H1 (cell line): ENCODE measurements around the gene CRYBB1. TPM values are rescaled to one million over a fixed set of nuclear protein-coding genes. Genes with fewer than 3 reads are reported as not detected.

Experiments used
- CTCF ChIA-PET: fragments of 300-600 bp; sonication (Branson Sonifier 250); formaldehyde crosslinking; loops from one replicate; lab custom pipeline; 2021; ENCODE audit not compliant: partially characterized antibody; lab: Charles Lee
- POLR2A ChIA-PET: fragments of 300-600 bp; sonication (Branson Sonifier 250); formaldehyde crosslinking; loops from one replicate; lab custom pipeline; 2021; ENCODE audit warnings: inconsistent platforms; ENCODE audit not compliant: partially characterized antibody; lab: Charles Lee
- DNase-seq, 2 experiments: peaks; one replicate each; pipeline versions ENCODE4 v3.0.0 to v3.0.0-alpha.2; 2010 to 2022; ENCODE audit warnings: low spot score in 2 of 2, low read depth in 1 of 2, mixed read lengths in 1 of 2
- FAIRE-seq: peaks from 2 replicates; lab custom pipeline; 2011; peaks lifted over from hg19 to GRCh38; lab: Jason Lieb, UNC
- H2AFZ ChIP-seq: 2 replicates; pipeline ENCODE4 v1.8.1; 2012; ENCODE audit warnings: low read length, inconsistent platforms
- H2AK5ac ChIP-seq: 2 replicates; pipeline ENCODE4 v1.6.1; 2013; ENCODE audit warnings: low read depth, low read length
- H2BK120ac ChIP-seq: replicated peaks from 2 replicates; pipeline ENCODE3; 2013; ENCODE audit warnings: low read depth, low read length, inconsistent platforms
- H2BK12ac ChIP-seq: 2 replicates; pipeline ENCODE4 v1.6.1; 2013; ENCODE audit warnings: low read depth, low read length
- H2BK15ac ChIP-seq: 2 replicates; pipeline ENCODE4 v1.6.1; 2013; ENCODE audit warnings: low read length
- H2BK20ac ChIP-seq: 2 replicates; pipeline ENCODE4 v1.6.1; 2013; ENCODE audit warnings: low read length
- H2BK5ac ChIP-seq: 2 replicates; pipeline ENCODE4 v1.6.1; 2013; ENCODE audit warnings: low read depth, low read length
- H3K14ac ChIP-seq: 2 replicates; pipeline ENCODE4 v1.6.1; 2013; ENCODE audit warnings: inconsistent platforms; ENCODE audit not compliant: insufficient read length
- H3K18ac ChIP-seq: 2 replicates; pipeline ENCODE4 v1.6.1; 2013; ENCODE audit warnings: low read length; ENCODE audit errors: extremely low read depth
- H3K23ac ChIP-seq: 2 replicates; pipeline ENCODE4 v1.6.1; 2013; ENCODE audit warnings: inconsistent platforms; ENCODE audit not compliant: insufficient read length
- H3K23me2 ChIP-seq: 2 replicates; pipeline ENCODE4 v1.6.1; 2013; ENCODE audit warnings: low read depth, low read length
- H3K27ac ChIP-seq: 2 replicates; pipeline ENCODE4 v1.6.1; 2011; ENCODE audit warnings: low read depth, low read length, inconsistent platforms
- H3K27me3 ChIP-seq, 4 experiments: replicated peaks in 1 of 4; 1 replicate in 1 of 4; 2 replicates in 3 of 4; pipeline versions ENCODE4 v1.6.1 to v1.8.1; 2011 to 2013; ENCODE audit warnings: low read length in 3 of 4, mild to moderate bottlenecking in 3 of 4, inconsistent platforms in 2 of 4, mixed read lengths in 2 of 4, moderate library complexity in 1 of 4; ENCODE audit not compliant: control insufficient read depth in 3 of 4, insufficient read depth in 3 of 4; ENCODE audit errors: extremely low read depth in 1 of 4
- H3K36me3 ChIP-seq, 4 experiments: 2 replicates each; pipeline versions ENCODE4 v1.6.1 to v1.8.1; 2011 to 2013; ENCODE audit warnings: mild to moderate bottlenecking in 4 of 4, low read length in 3 of 4, moderate library complexity in 2 of 4, control low read depth in 1 of 4, inconsistent platforms in 1 of 4; ENCODE audit not compliant: insufficient read depth in 4 of 4, control insufficient read depth in 2 of 4
- H3K4ac ChIP-seq: replicated peaks from 2 replicates; pipeline ENCODE3; 2013; ENCODE audit warnings: low read length, low read depth, mixed read lengths, inconsistent platforms; ENCODE audit not compliant: insufficient read length
- H3K4me1 ChIP-seq, 4 experiments: replicated peaks in 1 of 4; 1 replicate in 1 of 4; 2 replicates in 3 of 4; pipeline versions ENCODE4 v1.6.1 to v1.8.1; 2011 to 2013; ENCODE audit warnings: low read length in 3 of 4, inconsistent platforms in 2 of 4, mixed read lengths in 1 of 4; ENCODE audit not compliant: insufficient read depth in 4 of 4, control insufficient read depth in 3 of 4
- H3K4me2 ChIP-seq, 2 experiments: 2 replicates each; pipeline versions ENCODE4 v1.6.1 to v1.8.1; 2011 to 2013; ENCODE audit warnings: low read depth in 2 of 2, low read length in 2 of 2, control low read depth in 1 of 2, inconsistent platforms in 1 of 2, mild to moderate bottlenecking in 1 of 2; ENCODE audit not compliant: insufficient read depth in 1 of 2
- H3K4me3 ChIP-seq, 4 experiments: fragments of 200-600, 300-600 bp in 1 of 4; sonication (generic), shearing (Covaris generic), sonication (Bioruptor Twin) in 1 of 4; 2 replicates each; pipeline versions ENCODE4 v1.5.1 to v1.8.1; 2011 to 2016; ENCODE audit warnings: low read length in 4 of 4, low read depth in 3 of 4, control low read depth in 2 of 4, inconsistent platforms in 2 of 4, mild to moderate bottlenecking in 2 of 4, mixed read lengths in 1 of 4, moderate library complexity in 1 of 4; ENCODE audit not compliant: insufficient read depth in 2 of 4; ENCODE audit errors: extremely low read depth in 1 of 4
- H3K56ac ChIP-seq: replicated peaks from 2 replicates; pipeline ENCODE3; 2013; ENCODE audit warnings: low read depth, mild to moderate bottlenecking, mixed read lengths, low read length, inconsistent platforms; ENCODE audit not compliant: insufficient read length
- H3K79me1 ChIP-seq: 2 replicates; pipeline ENCODE4 v1.6.1; 2013; ENCODE audit warnings: low read depth, low read length, control low read depth
- H3K79me2 ChIP-seq, 2 experiments: 2 replicates each; pipeline versions ENCODE4 v1.6.1 to v1.8.1; 2012 to 2013; ENCODE audit warnings: low read length in 2 of 2, mild to moderate bottlenecking in 2 of 2, inconsistent platforms in 1 of 2; ENCODE audit not compliant: insufficient read depth in 2 of 2, control insufficient read depth in 1 of 2
- H3K9ac ChIP-seq, 4 experiments: replicated peaks in 1 of 4; 1 replicate in 1 of 4; 2 replicates in 3 of 4; pipeline versions ENCODE4 v1.6.1 to v1.8.1; 2011 to 2013; ENCODE audit warnings: low read depth in 3 of 4, low read length in 3 of 4, control low read depth in 2 of 4, mild to moderate bottlenecking in 2 of 4, moderate library complexity in 2 of 4, inconsistent platforms in 1 of 4; ENCODE audit errors: extremely low read depth in 1 of 4
- H3K9me3 ChIP-seq, 2 experiments: 2 replicates each; pipeline versions ENCODE4 v1.6.1 to v1.8.1; 2012 to 2013; ENCODE audit warnings: mild to moderate bottlenecking in 2 of 2, moderate library complexity in 2 of 2, control low read depth in 1 of 2, inconsistent platforms in 1 of 2, low read depth in 1 of 2, low read length in 1 of 2, mixed read lengths in 1 of 2; ENCODE audit not compliant: insufficient read depth in 2 of 2
- H4K20me1 ChIP-seq, 2 experiments: replicated peaks in 1 of 2; 2 replicates each; pipeline versions ENCODE3 to v1.8.1; 2011 to 2013; ENCODE audit warnings: inconsistent platforms in 2 of 2, low read length in 2 of 2, mild to moderate bottlenecking in 1 of 2; ENCODE audit not compliant: insufficient read depth in 2 of 2, control insufficient read depth in 1 of 2
- H4K5ac ChIP-seq: 2 replicates; pipeline ENCODE4 v1.6.1; 2013; ENCODE audit warnings: low read length, low read depth, mixed read lengths, inconsistent platforms; ENCODE audit not compliant: insufficient read length
- H4K8ac ChIP-seq: 2 replicates; pipeline ENCODE4 v1.8.0; 2013; ENCODE audit warnings: mild to moderate bottlenecking, moderate library complexity, low read length, inconsistent platforms; ENCODE audit not compliant: insufficient read depth; ENCODE audit errors: extremely low read depth
- H4K91ac ChIP-seq: replicated peaks from 2 replicates; pipeline ENCODE3; 2013; ENCODE audit warnings: low read length, mixed read lengths, inconsistent platforms; ENCODE audit not compliant: insufficient read length
- CTCF ChIP-seq, 3 experiments: IDR thresholded peaks; 1 replicate in 2 of 3; 2 replicates in 1 of 3; pipeline versions ENCODE4 v1.5.1 to v1.6.1; 2011; ENCODE audit warnings: low read length in 3 of 3, mild to moderate bottlenecking in 3 of 3, inconsistent platforms in 2 of 3, low read depth in 1 of 3, moderate library complexity in 1 of 3; ENCODE audit not compliant: insufficient read depth in 1 of 3; ENCODE audit errors: control extremely low read depth in 1 of 3
- RAD21 ChIP-seq, 2 experiments: IDR thresholded peaks in 1 of 2; conservative IDR thresholded peaks in 1 of 2; 2 replicates each; pipeline ENCODE4 v1.6.1; 2011; ENCODE audit warnings: low read depth in 2 of 2, low read length in 2 of 2, improper control_type of control experiment in 1 of 2, inconsistent platforms in 1 of 2, mild to moderate bottlenecking in 1 of 2, moderate library complexity in 1 of 2
- SP2 ChIP-seq: IDR thresholded peaks from 2 replicates; pipeline ENCODE4 v1.6.1; 2012; ENCODE audit warnings: mild to moderate bottlenecking, low read length, inconsistent platforms
- WGBS, 2 experiments: shearing (Covaris generic) in 1 of 2; methylation state at CpG; one replicate each; pipeline versions ENCODE4 v1.1.6 to v1.1.7; 2013 to 2015; ENCODE audit warnings: low lambda C conversion rate in 2 of 2, mixed read lengths in 2 of 2, inconsistent platforms in 1 of 2, low coverage in 1 of 2, missing lambda C conversion rate in 1 of 2; ENCODE audit not compliant: insufficient replicate concordance in 2 of 2, insufficient coverage in 1 of 2, insufficient read length in 1 of 2; ENCODE audit errors: extremely low coverage in 1 of 2, missing lambda C conversion rate in 1 of 2; 5-methylcytosine and 5-hydroxymethylcytosine counted together
- polyA plus RNA-seq, 7 experiments: library from polyadenylated mRNA; depleted of rRNA in 3 of 7; stranded (reverse) in 5 of 7; unstranded in 2 of 7; fragments of >200 nt in 5 of 7; fragments of 200-250 nt in 2 of 7; gene quantifications; 1 replicate in 5 of 7; 2 replicates in 1 of 7; 4 replicates in 1 of 7; pipeline versions ENCODE4 v1.2.1 to v1.2.3, GENCODE V29; 2011 to 2013; ENCODE audit warnings: missing spikeins in 2 of 7, mixed read lengths in 2 of 7
- total RNA-seq: library from RNA; stranded (reverse); fragmentation: NEBNext Ultra II Directional; extraction: Animal tissue kit (Norgen Biotek cat#: 25700); gene quantifications from 2 replicates; pipeline ENCODE4 v1.2.1, GENCODE V29; 2021

CRYBB1 gene
- total and polyA plus RNA-seq, 2 of the 8 experiments (the other 6 are each of a cell fraction or from before 2014, with no cell fraction given) = 1.7 to 6.0 TPM

DNA sequence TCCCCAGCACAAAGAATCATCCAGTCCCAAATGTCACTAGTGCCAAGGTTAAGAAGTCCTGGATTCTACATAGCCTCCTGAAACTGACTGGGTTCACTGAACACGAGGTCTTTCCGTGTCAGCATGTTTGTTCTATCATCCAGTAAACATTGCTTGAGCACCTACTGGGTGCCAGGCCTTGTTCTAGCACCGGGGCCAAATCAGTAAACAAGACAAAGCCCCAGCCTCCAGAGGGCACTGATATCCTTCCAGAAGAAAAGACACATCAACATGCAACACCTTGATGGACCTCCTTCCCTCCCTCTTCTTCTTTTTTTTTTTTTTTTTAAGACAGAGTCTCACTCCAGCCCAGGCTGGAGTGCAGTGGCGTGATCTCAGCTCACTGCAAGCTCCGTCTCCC is 54.8 kb downstream of the CRYBB1 start:
- Histone ChIP-seq H3K79me2 (peaks cover 7 to 90% of the 10 kb centered on the region in 2 experiments; a peak in 3 of 4 replicates), H3K56ac (no peak overlapping the region), H2BK120ac (no peak overlapping the region), H3K4ac (no peak overlapping the region), H4K5ac (no peak overlapping the region), H3K23ac (no peak overlapping the region), H3K4me3 (no peak overlapping the region), H4K91ac (no peak overlapping the region), H3K9me3 (no peaks in the 10 kb centered on the region), H4K8ac (no peak overlapping the region), H3K79me1 (peaks cover 25% of the 10 kb centered on the region), H3K27ac (no peak overlapping the region), H2AFZ (no peak overlapping the region), H3K18ac (peak overlapping the region; percentile 62; the same call in 1 of the 2 replicates), H2BK12ac (0 out of 2 replicates have a peak overlapping the region, but pooled peaks have one; percentile 29), H3K4me1 (peaks cover 20 to 43% (median 29%) of the 10 kb centered on the region in 4 experiments), H3K9ac (no peak overlapping the region), H2BK5ac (0 out of 2 replicates have a peak overlapping the region, but pooled peaks have one; percentile 6), H3K14ac (no peak overlapping the region), H3K23me2 (no peaks in the 10 kb centered on the region), H3K27me3 (no peaks in the 10 kb centered on the region), H2AK5ac (no peak overlapping the region), H3K36me3 (peaks cover 0 to 4% (median 0%) of the 10 kb centered on the region in 4 experiments; a peak in 1 of 8 replicates), H4K20me1 (peaks cover 2 to 14% of the 10 kb centered on the region in 2 experiments), H3K4me2 (no peak overlapping the region), H2BK20ac (no peak overlapping the region), H2BK15ac (no peak overlapping the region)
- FAIRE-seq (no peak), DNase-seq (no peak)
- POLR2A ChIA-PET = interaction anchor here (0.8 to 3.0 kb wide), 4 partner anchors 9 to 110 kb away, joined by 3 to 17 read pairs (median 4); no protein-coding TSS in a partner anchor
- CTCF ChIA-PET = interaction anchor here (0.5 to 1.6 kb wide), 5 partner anchors 8 to 107 kb away, joined by 3 to 6 read pairs (median 4); partner anchors contain the start of genes CRYBB1 and TPST2
- 87% methylated on average over 4 of the region's 5 CpGs; no CpG with 5 or more reads in 1 of the 2 experiments for WGBS, 2 experiments
- peak; percentile 57 to 66 for TF ChIP-seq RAD21 (IDR thresholded peaks at IDR 0.05 in 1 of 2, conservative IDR thresholded peaks at IDR 0.05 in 1 of 2; ENCODE audit: low read depth in 2 of 2, low read length in 2 of 2)
- TF ChIP-seq SP2 = no peak
- TF ChIP-seq CTCF (IDR thresholded peaks at IDR 0.05; ENCODE audit: control extremely low read depth in 1 of 3, insufficient read depth in 1 of 3, low read depth in 1 of 3, low read length in 3 of 3) = peak in 2 of 3 experiments; percentile 40 to 48; a peak in 2 of 4 replicates
